GM19455 (cell line): Measurements from ENCODE around the gene NUMBL.
"Not testable (repeated sequence)": the region's sequence is repeated elsewhere in the genome, so short reads cannot be mapped to it uniquely, and the experiment has no call there.

ENCODE experiments used
- ATAC-seq: cut with Tn5 transposase; IDR thresholded peaks from one replicate; pipeline ENCODE4 v1.9.1; 2021; ENCODE audit not compliant: unreplicated experiment

Gene NUMBL

DNA sequence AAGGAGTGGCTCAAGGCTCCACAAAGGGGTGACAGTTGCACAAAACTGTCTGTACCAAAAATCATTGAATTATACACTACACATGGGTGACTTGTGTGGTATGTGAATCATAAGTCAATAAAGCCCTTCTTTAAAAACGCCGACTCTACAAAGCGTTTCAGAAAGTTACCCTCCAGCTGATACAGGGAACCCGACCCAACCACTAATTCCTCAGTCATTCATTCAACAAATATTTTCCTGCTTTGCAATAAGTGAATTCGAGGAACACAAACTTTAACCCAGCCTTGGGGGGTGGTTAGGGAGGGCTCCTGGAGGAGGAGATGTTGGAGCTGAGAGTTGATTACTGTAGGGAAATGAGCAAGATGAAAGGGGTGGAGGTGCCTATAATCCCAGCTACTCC, 57.2 kb downstream of the NUMBL start:
- no peak for ATAC-seq

GRCh38 chr19:40632311-40633036, 58.0 kb downstream of the NUMBL start:
- no peak for ATAC-seq

- no peak for ATAC-seq
Measured at GRCh38 chr19:40630571-40631160, 59.8 kb downstream of the NUMBL start.

DNA sequence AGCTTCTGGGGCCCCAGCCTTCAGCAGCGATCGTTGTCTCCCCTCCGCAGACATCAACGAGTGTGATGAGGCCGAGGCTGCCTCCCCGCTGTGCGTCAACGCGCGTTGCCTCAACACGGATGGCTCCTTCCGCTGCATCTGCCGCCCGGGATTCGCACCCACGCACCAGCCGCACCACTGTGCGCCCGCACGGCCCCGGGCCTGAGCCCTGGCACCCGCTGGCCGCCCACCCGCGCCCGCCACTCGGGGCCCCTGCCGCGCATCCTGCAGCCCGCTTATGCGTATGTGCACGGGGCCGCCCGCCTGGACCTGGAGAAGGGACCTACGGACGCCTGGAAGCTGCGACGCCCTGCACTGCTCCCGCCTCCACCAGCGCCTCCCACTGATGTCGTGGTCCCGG, 61.1 kb downstream of the NUMBL start:
- ATAC-seq: no peak

GRCh38 chr19:40627486-40628279, 62.8 kb downstream of the NUMBL start:
- no peak for ATAC-seq

DNA sequence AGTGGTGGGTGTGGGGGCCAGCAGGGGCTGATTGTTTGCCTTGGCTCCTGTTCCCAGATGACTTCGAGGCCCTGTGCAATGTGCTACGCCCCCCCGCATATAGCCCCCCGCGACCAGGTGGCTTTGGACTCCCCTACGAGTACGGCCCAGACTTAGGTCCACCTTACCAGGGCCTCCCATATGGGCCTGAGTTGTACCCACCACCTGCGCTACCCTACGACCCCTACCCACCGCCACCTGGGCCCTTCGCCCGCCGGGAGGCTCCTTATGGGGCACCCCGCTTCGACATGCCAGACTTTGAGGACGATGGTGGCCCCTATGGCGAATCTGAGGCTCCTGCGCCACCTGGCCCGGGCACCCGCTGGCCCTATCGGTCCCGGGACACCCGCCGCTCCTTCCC, 63.5 kb downstream of the NUMBL start:
- ATAC-seq: no peak

DNA sequence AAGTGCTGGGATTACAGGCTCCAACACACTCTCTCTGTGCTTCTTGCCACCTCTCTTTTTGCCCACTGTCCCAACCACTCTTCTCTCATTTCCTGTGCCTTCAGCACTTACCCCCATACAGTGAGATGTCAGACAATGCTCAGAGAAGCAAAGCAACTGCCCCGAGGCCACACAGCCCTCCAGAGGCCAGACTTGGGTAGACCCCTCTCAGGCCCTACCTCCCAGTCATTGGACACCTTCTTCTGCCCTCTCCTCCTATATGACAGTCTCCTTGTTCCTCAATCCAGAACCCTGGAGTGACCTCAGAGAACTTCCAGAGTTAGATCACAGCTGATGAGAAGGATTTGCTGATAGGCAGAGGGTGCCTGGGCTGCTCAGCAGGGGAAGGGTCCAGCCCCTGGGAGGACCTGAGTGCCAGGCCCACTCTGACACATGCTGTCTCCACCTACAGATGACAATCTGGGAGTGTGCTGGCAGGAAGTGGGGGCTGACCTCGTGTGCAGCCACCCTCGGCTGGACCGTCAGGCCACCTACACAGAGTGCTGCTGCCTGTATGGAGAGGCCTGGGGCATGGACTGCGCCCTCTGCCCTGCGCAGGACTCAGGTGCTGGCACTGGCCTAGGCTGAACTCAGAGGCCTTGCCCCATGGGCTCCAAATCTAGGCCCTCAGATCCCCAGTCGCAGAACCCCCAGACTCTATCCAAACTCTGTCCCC, 64.9 kb downstream of the NUMBL start:
- no peak for ATAC-seq

DNA sequence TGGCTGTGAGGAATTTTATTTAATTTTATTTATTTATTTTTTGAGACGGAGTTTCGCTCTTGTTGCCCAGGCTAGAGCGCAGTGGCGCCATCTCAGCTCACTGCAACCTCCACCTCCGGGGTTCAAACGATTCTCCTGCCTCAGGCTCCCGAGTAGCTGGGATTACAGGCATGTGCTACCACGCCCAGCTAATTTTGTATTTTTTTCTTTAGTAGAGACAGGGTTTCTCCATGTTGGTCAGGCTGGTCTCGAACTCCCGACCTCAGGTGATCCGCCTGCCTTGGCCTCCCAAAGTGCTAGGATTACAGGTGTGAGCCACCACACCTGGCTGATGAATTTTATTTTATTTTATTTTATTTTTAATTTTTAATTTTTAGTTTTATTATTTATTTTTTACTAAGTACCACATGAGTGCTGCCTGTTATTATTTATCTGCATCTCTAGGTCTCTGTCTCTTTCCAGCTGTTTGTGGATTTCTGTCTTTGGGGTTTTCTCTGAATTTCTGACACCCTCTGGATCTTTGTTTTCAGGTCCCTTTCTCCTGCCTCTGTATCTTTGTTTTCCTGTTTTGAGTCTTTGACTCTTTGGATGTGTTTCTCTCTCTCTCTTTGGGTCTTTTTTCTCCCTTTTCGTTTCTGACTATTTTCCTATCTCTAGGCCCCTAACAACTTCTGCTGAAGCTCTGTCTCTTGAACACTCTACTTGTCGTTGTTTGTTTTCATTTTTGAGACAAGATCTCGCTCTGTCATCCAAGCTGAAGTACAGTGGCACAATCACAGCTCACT, 65.9 kb downstream of the NUMBL start:
- not testable (repeated sequence) for ATAC-seq

- ATAC-seq: no peak
Measured at GRCh38 chr19:40623403-40624251, 66.8 kb downstream of the NUMBL start.

GRCh38 chr19:40622773-40623075, 67.7 kb downstream of the NUMBL start:
- no peak for ATAC-seq

- no peak for ATAC-seq
Measured at GRCh38 chr19:40621966-40622772, 68.3 kb downstream of the NUMBL start.

GRCh38 chr19:40621283-40621682, 69.2 kb downstream of the NUMBL start:
- no peak for ATAC-seq

- no peak for ATAC-seq
Measured at GRCh38 chr19:40620161-40620485, 70.3 kb downstream of the NUMBL start.

GRCh38 chr19:40619333-40620160, 70.9 kb downstream of the NUMBL start:
- ATAC-seq: no peak

DNA sequence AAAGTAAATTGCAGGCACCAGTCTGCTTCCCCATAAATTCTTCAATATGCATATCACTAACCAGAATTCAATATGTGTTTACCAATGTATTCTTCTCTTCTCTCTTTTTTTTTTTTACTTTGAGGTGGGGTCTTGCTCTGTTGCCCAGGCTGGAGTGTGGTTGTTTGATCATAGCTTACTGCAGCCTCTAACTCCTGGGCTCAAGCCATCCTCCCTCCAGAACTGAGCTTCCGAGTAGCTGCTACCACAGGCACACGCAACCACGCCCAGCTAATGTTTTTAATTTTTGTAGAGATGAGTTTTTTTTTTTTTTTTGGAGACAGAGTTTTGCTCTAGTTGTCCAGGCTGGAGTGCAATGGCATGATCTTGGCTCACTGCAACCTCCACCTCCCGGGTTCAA, 72.5 kb downstream of the NUMBL start:
- ATAC-seq: no peak

DNA sequence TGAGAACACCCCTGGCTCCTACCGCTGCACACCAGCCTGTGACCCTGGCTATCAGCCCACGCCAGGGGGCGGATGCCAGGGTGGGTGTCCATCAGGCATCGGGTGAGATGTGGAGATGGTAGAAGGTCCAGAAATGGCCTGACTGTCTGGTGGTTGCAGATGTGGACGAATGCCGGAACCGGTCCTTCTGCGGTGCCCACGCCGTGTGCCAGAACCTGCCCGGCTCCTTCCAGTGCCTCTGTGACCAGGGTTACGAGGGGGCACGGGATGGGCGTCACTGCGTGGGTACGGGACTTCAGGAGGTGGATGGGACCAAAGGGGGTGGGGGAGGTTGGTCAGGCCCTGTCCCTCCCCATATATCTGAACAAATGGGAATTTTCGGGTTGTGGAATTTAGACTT, 73.5 kb downstream of the NUMBL start:
- no peak for ATAC-seq

DNA sequence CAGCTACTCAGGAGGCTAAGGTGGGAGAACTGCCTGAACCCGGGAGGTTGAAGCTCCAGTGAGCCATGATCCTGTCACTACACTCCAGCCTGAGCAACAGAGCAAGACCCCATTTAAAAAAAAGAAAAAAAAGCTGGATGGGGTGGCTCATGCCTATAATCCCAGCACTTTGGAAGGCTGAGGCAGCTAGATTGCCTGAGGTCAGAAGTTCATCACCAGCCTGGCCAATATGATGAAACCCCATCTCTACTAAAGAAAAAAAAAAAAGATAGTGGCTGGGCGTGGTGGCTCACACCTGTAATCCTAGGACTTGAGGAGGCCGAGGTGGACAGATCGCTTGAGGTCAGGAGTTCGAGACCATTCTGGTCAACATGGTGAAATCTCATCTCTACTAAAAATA, 74.3 kb downstream of the NUMBL start:
- ATAC-seq: no peak
